ENCODE results near the gene ZNF35.

DNA sequence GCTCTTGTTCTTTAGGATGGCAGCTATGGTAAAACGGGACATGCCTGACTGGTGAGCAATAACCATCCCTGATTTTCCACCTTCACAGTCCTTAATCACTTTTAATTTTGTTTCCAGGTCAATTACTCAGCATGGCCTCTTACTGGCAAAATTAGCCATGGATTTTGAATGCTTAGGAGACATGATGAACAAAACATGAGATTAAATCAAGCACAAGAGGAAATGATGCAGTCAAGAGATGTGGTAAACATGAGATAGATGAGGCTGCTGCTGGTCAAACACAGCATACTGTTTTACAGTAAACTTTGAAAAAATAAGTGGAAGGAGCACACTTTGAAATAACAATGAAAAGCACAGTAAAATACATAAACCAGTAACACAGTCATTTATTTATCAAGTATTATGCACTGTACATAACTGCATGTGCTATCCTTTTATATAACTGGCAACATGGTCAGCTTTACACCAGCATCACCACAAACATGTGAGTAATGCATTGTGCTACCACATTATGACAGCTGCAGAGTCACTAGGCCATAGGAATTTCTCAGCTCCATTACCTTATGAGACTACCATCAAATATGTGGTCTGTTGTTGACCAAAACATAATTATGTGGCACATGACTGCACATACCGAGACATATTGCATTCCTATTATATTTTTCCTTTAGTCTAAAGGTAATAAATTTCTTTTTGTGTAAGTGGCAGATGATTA lies 33.8 kb downstream of the ZNF35 start:
- TF ChIP-seq, protein P1, sequence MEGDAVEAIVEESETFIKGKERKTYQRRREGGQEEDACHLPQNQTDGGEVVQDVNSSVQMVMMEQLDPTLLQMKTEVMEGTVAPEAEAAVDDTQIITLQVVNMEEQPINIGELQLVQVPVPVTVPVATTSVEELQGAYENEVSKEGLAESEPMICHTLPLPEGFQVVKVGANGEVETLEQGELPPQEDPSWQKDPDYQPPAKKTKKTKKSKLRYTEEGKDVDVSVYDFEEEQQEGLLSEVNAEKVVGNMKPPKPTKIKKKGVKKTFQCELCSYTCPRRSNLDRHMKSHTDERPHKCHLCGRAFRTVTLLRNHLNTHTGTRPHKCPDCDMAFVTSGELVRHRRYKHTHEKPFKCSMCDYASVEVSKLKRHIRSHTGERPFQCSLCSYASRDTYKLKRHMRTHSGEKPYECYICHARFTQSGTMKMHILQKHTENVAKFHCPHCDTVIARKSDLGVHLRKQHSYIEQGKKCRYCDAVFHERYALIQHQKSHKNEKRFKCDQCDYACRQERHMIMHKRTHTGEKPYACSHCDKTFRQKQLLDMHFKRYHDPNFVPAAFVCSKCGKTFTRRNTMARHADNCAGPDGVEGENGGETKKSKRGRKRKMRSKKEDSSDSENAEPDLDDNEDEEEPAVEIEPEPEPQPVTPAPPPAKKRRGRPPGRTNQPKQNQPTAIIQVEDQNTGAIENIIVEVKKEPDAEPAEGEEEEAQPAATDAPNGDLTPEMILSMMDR (conservative IDR thresholded peaks at IDR 0.05 in 1 of 2, IDR thresholded peaks at IDR 0.05 in 1 of 2; ENCODE audit: extremely low read depth in 1 of 2, insufficient read depth in 1 of 2, low read depth in 1 of 2, low read length in 2 of 2) = no peak
- no peak for TF ChIP-seq EZH2 (IDR thresholded peaks at IDR 0.05; ENCODE audit: borderline replicate concordance, low read length)

Data from mammary epithelial cell (primary cell).